RWPE2 (cell line): ENCODE results near the gene EMC9.
A peak's percentile ranks its signal among the peaks of the same experiment; 100 is the strongest.

Experiments
- ATAC-seq: fragments of 200-7000 bp; cut with Tn5 transposase; 3 replicates; pipeline ENCODE4 v1.9.1; 2021; ENCODE audit warnings: low read depth
- DNase-seq: peaks from one replicate; pipeline ENCODE4 v3.0.0-alpha.2; 2020; ENCODE audit warnings: low spot score
- H3K27ac ChIP-seq: fragments of 450-650 bp; 2 replicates; pipeline ENCODE4 v1.5.1; 2017; ENCODE audit warnings: mild to moderate bottlenecking; ENCODE audit not compliant: poor library complexity, severe bottlenecking
- H3K27me3 ChIP-seq: fragments of 250-450 bp; sonication (Bioruptor Pico); 2 replicates; pipeline ENCODE4 v1.5.1; 2021; ENCODE audit warnings: mild to moderate bottlenecking, moderate library complexity; ENCODE audit not compliant: insufficient read depth, poor library complexity, severe bottlenecking
- H3K36me3 ChIP-seq: fragments of 250-450 bp; sonication (Bioruptor Pico); 2 replicates; pipeline ENCODE4 v1.5.1; 2020; ENCODE audit warnings: low read depth, mild to moderate bottlenecking, moderate library complexity
- H3K4me1 ChIP-seq: fragments of 250-450 bp; sonication (Bioruptor Pico); 2 replicates; pipeline ENCODE4 v1.5.1; 2021; ENCODE audit warnings: mild to moderate bottlenecking, moderate library complexity; ENCODE audit not compliant: insufficient read depth, poor library complexity, severe bottlenecking
- H3K4me3 ChIP-seq: fragments of 250-450 bp; sonication (Bioruptor Pico); 2 replicates; pipeline ENCODE4 v1.5.1; 2021; ENCODE audit warnings: mild to moderate bottlenecking, moderate library complexity; ENCODE audit not compliant: severe bottlenecking
- H3K9me3 ChIP-seq: fragments of 250-450 bp; sonication (Bioruptor Pico); 2 replicates; pipeline ENCODE4 v1.5.1; 2021; ENCODE audit warnings: mild to moderate bottlenecking, moderate library complexity; ENCODE audit not compliant: severe bottlenecking
- CTCF ChIP-seq: fragments of 450-650 bp; IDR thresholded peaks from one replicate; pipeline ENCODE4 v1.5.1; 2017; ENCODE audit warnings: mild to moderate bottlenecking, moderate library complexity; ENCODE audit not compliant: poor library complexity, severe bottlenecking

The EMC9 gene

GRCh38 chr14:24177891-24178290 lies 36.5 kb upstream of the EMC9 start:
- DNase-seq (peak; percentile 59), ATAC-seq (no peak)
- no peaks in the 10 kb centered on the region for H3K4me1 ChIP-seq
- no peaks in the 10 kb centered on the region for H3K27me3 ChIP-seq
- TF ChIP-seq CTCF: no peak
- H3K9me3 ChIP-seq: no peaks in the 10 kb centered on the region
- no peak overlapping the region for H3K27ac ChIP-seq
- no peak overlapping the region for H3K4me3 ChIP-seq
- H3K36me3 ChIP-seq: peaks cover 34% of the 10 kb centered on the region

GRCh38 chr14:24177041-24177825 lies 35.8 kb upstream of the EMC9 start:
- H3K36me3 ChIP-seq: peaks cover 29% of the 10 kb centered on the region
- ATAC-seq: no peak

GRCh38 chr14:24176599-24176998 lies 35.2 kb upstream of the EMC9 start:
- Histone ChIP-seq H3K36me3 (peaks cover 26% of the 10 kb centered on the region), H3K4me3 (no peak overlapping the region), H3K9me3 (no peaks in the 10 kb centered on the region), H3K27ac (no peak overlapping the region), H3K27me3 (no peaks in the 10 kb centered on the region), H3K4me1 (no peaks in the 10 kb centered on the region)
- ATAC-seq: no peak
- DNase-seq: no peak
- no peak for TF ChIP-seq CTCF

More at GRCh38 chr14:24177041-24177825, 35.8 kb upstream of the EMC9 start:
- Histone ChIP-seq H3K9me3 (no peaks in the 10 kb centered on the region), H3K4me3 (no peak overlapping the region), H3K27ac (no peak overlapping the region), H3K27me3 (no peaks in the 10 kb centered on the region), H3K4me1 (no peaks in the 10 kb centered on the region)
- no peak for TF ChIP-seq CTCF
- DNase-seq: no peak

- Histone ChIP-seq H3K36me3 (no peaks in the 10 kb centered on the region), H3K4me1 (no peaks in the 10 kb centered on the region), H3K9me3 (no peaks in the 10 kb centered on the region), H3K4me3 (no peak overlapping the region), H3K27ac (no peak overlapping the region), H3K27me3 (no peaks in the 10 kb centered on the region)
- ATAC-seq (0 out of 3 replicates have a peak, but pooled peaks have one; percentile 13), DNase-seq (no peak)
- TF ChIP-seq CTCF: no peak
These were observed 31.5 kb upstream of the EMC9 start for GRCh38 chr14:24172871-24173281.

GRCh38 chr14:24172261-24172860 lies 31.0 kb upstream of the EMC9 start:
- no peak for ATAC-seq
- Histone ChIP-seq H3K9me3 (no peaks in the 10 kb centered on the region), H3K27ac (no peak overlapping the region), H3K4me3 (no peak overlapping the region), H3K4me1 (no peaks in the 10 kb centered on the region), H3K36me3 (no peaks in the 10 kb centered on the region), H3K27me3 (no peaks in the 10 kb centered on the region)
- no peak for DNase-seq
- no peak for TF ChIP-seq CTCF
